ENCODE results near the gene SNRNP200. TPM values are rescaled to one million over a fixed set of nuclear protein-coding genes. Genes with fewer than 3 reads are reported as not detected.

Gene SNRNP200
- total RNA-seq, 2 experiments from 2014 or later = 79.3 to 216 TPM

GRCh38 chr2:96274355-96275056, 30.8 kb downstream of the SNRNP200 start:
- intact Hi-C loops (cut with micrococcal nuclease; ENCODE audit: unreplicated experiment) = no loop called here
- TSS peak; percentile 76 for BruUV-seq (replicated peaks)
- Histone ChIP-seq H3K9me3 (ENCODE audit: low read length) (no peaks in the 10 kb centered on the region), H3K27ac (ENCODE audit: low read depth, low read length, poor library complexity, severe bottlenecking) (no peak overlapping the region), H3K36me3 (ENCODE audit: insufficient read depth, low read length) (peaks cover 94% of the 10 kb centered on the region), H3K4me2 (ENCODE audit: low read length) (no peak overlapping the region), H3K79me2 (ENCODE audit: insufficient read depth, low read depth, low read length) (no peaks in the 10 kb centered on the region), H3K4me3 (ENCODE audit: low read depth, low read length, poor library complexity, severe bottlenecking) (no peak overlapping the region), H3K9me2 (ENCODE audit: insufficient read depth, low read length) (no peaks in the 10 kb centered on the region), H2AFZ (ENCODE audit: low read length) (no peak overlapping the region), H3K4me1 (ENCODE audit: insufficient read depth, low read length, poor library complexity, severe bottlenecking) (no peaks in the 10 kb centered on the region), H4K20me1 (ENCODE audit: insufficient read depth, low read length) (no peaks in the 10 kb centered on the region)
- DNase-seq (ENCODE audit: low spot score) = no peak
- TF ChIP-seq CTCF (conservative IDR thresholded peaks at IDR 0.05; ENCODE audit: low read length) (no peak), EZH2phosphoT487 (IDR thresholded peaks at IDR 0.05; ENCODE audit: borderline replicate concordance, low read depth, low read length) (no peak)
- ChIA-PET POLR2A (interaction anchor here (0.8 to 1.0 kb wide), 2 partner anchors 16 to 33 kb away, joined by 3 to 4 read pairs; no protein-coding TSS in a partner anchor), CTCF (ENCODE audit: unreplicated experiment) (no interaction called here)

GRCh38 chr2:96273763-96274162, 31.6 kb downstream of the SNRNP200 start:
- ChIA-PET POLR2A (interaction anchor here (0.6 to 1.0 kb wide), 3 partner anchors 17 to 52 kb away, joined by 3 to 4 read pairs (median 3); no protein-coding TSS in a partner anchor), CTCF (ENCODE audit: unreplicated experiment) (no interaction called here)
- DNase-seq (ENCODE audit: low spot score) = no peak
- no peak overlapping the region for H2AFZ ChIP-seq (ENCODE audit: low read length)
- no TSS peak for BruUV-seq (replicated peaks)
- TF ChIP-seq CTCF (conservative IDR thresholded peaks at IDR 0.05; ENCODE audit: low read length) = no peak
- no peak for TF ChIP-seq EZH2phosphoT487 (IDR thresholded peaks at IDR 0.05; ENCODE audit: borderline replicate concordance, low read depth, low read length)
- no peak overlapping the region for H3K27ac ChIP-seq (ENCODE audit: low read depth, low read length, poor library complexity, severe bottlenecking)
- H3K79me2 ChIP-seq (ENCODE audit: insufficient read depth, low read depth, low read length) = no peaks in the 10 kb centered on the region
- intact Hi-C loops (cut with micrococcal nuclease; ENCODE audit: unreplicated experiment) = no loop called here
- H3K4me2 ChIP-seq (ENCODE audit: low read length) = no peak overlapping the region
- no peaks in the 10 kb centered on the region for H3K9me3 ChIP-seq (ENCODE audit: low read length)
- peaks cover 94% of the 10 kb centered on the region for H3K36me3 ChIP-seq (ENCODE audit: insufficient read depth, low read length)
- no peaks in the 10 kb centered on the region for H4K20me1 ChIP-seq (ENCODE audit: insufficient read depth, low read length)
- no peaks in the 10 kb centered on the region for H3K4me1 ChIP-seq (ENCODE audit: insufficient read depth, low read length, poor library complexity, severe bottlenecking)
- no peak overlapping the region for H3K4me3 ChIP-seq (ENCODE audit: low read depth, low read length, poor library complexity, severe bottlenecking)
- no peaks in the 10 kb centered on the region for H3K9me2 ChIP-seq (ENCODE audit: insufficient read depth, low read length)

- intact Hi-C loops (cut with micrococcal nuclease; ENCODE audit: unreplicated experiment) = no loop called here
- Histone ChIP-seq H3K9me2 (ENCODE audit: insufficient read depth, low read length) (no peaks in the 10 kb centered on the region), H2AFZ (ENCODE audit: low read length) (no peak overlapping the region), H3K79me2 (ENCODE audit: insufficient read depth, low read depth, low read length) (peaks cover 8% of the 10 kb centered on the region), H4K20me1 (ENCODE audit: insufficient read depth, low read length) (no peaks in the 10 kb centered on the region), H3K4me1 (ENCODE audit: insufficient read depth, low read length, poor library complexity, severe bottlenecking) (peaks cover 5% of the 10 kb centered on the region), H3K27ac (ENCODE audit: low read depth, low read length, poor library complexity, severe bottlenecking) (no peak overlapping the region), H3K4me3 (ENCODE audit: low read depth, low read length, poor library complexity, severe bottlenecking) (no peak overlapping the region), H3K4me2 (ENCODE audit: low read length) (no peak overlapping the region), H3K9me3 (ENCODE audit: low read length) (no peaks in the 10 kb centered on the region), H3K36me3 (ENCODE audit: insufficient read depth, low read length) (peaks cover 92% of the 10 kb centered on the region)
- DNase-seq (ENCODE audit: low spot score) = no peak
- TF ChIP-seq CTCF (conservative IDR thresholded peaks at IDR 0.05; ENCODE audit: low read length) = peak; percentile 31; the same call in 1 of the 2 replicates
- TF ChIP-seq EZH2phosphoT487 (IDR thresholded peaks at IDR 0.05; ENCODE audit: borderline replicate concordance, low read depth, low read length) = no peak
- POLR2A ChIA-PET = interaction anchor here (1.0 kb wide), 1 partner anchor 34 kb away, joined by 3 read pairs; the partner anchor contains the start of gene SNRNP200
- CTCF ChIA-PET (ENCODE audit: unreplicated experiment) = no interaction called here
- TSS peak; percentile 61 for BruUV-seq (replicated peaks)
Observed at GRCh38 chr2:96271995-96272394, 33.4 kb downstream of the SNRNP200 start.
